Fibroblast of mammary gland (primary cell): ENCODE measurements around the gene RPL27.

ENCODE experiments used
- DNase-seq: peaks from one replicate; pipeline ENCODE4 v3.0.0-alpha.2; 2010; ENCODE audit warnings: low read depth
- H3K4me3 ChIP-seq: 2 replicates; pipeline ENCODE4 v1.5.1; 2011; ENCODE audit warnings: low read depth, mild to moderate bottlenecking, low read length, moderate library complexity; ENCODE audit not compliant: control insufficient read depth
- CTCF ChIP-seq: conservative IDR thresholded peaks from 2 replicates; pipeline ENCODE4 v1.5.1; 2011; ENCODE audit warnings: low read depth, low read length, inconsistent platforms; ENCODE audit not compliant: control insufficient read depth, insufficient read depth

The RPL27 gene

GRCh38 chr17:43028221-43028861 is 30.1 kb downstream of the RPL27 start:
- H3K4me3 ChIP-seq = no peak overlapping the region
- no peak for TF ChIP-seq CTCF
- no peak for DNase-seq

GRCh38 chr17:43030137-43030767 is 32.0 kb downstream of the RPL27 start:
- TF ChIP-seq CTCF = no peak
- DNase-seq = no peak
- H3K4me3 ChIP-seq = no peak overlapping the region

DNA sequence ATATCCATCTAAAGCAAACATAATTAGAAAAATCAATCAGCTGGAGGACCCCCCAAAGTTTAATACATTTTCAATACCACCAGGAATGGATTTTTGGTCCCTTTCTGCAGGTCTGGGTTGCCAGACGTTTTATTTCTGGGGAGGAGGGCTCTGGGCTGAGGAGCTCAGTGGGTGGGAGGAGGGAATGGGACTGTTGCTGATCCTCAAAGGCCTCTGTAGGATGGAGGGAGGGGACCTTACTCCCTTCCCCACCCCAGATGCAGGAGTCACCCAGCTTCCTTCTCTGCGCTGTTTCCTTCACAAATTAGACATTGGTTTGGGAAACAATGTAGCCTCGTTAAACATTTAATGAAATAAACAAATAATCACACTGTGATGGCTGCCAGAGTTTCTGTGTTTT is 33.4 kb downstream of the RPL27 start:
- no peak for TF ChIP-seq CTCF
- no peak overlapping the region for H3K4me3 ChIP-seq
- DNase-seq = no peak

GRCh38 chr17:43033948-43034881 is 36.0 kb downstream of the RPL27 start:
- no peak for DNase-seq
- no peak for TF ChIP-seq CTCF
- H3K4me3 ChIP-seq = no peak overlapping the region

DNA sequence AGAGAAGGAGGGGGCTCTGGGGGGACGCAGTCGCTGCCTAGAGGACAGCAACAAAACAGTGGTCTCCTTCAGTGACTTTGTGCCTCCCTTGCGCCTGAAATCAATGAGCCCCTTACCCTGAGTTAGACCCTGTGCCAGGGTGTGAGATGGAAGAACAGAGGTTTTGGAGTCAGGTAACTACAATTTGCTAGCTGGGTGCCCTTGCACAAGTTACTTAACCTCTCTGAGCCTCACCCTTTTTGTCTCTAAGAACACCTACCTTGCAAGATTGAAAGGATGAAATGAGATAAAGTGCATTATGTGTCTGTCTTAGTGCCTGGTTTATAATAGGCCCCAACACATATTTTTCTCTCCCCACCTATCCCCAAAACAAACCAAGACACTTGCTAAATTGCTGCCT is 36.7 kb downstream of the RPL27 start:
- TF ChIP-seq CTCF = no peak
- no peak for DNase-seq
- no peak overlapping the region for H3K4me3 ChIP-seq

DNA sequence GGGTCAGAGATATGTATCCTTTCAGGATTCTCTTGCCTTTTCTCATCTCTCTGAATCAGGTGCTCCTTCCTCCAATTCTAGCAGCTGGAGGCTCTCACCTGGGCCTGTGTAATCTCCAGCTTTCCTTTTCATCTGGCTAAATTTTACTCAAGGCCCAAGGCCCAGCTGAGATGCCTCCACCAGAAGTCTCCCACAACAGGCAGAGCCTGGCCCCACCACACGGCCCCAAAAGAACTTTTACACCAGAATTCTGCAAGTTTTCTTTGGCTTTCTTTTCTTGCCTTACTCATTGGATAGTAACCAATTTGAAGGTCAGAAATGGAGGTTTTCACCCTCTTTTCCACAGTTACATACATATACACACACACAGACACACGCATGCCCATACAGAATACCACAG is 41.4 kb downstream of the RPL27 start:
- no peak overlapping the region for H3K4me3 ChIP-seq
- TF ChIP-seq CTCF = no peak
- DNase-seq = no peak
